ENCODE data around the gene NSUN2. TPM values are rescaled to one million over a fixed set of nuclear protein-coding genes. Genes with fewer than 3 reads are reported as not detected.

Gene NSUN2
- total and polyA plus RNA-seq, 2 of the 4 experiments (the other 2 are of a cell fraction) = 51.1 to 61.1 TPM

DNA sequence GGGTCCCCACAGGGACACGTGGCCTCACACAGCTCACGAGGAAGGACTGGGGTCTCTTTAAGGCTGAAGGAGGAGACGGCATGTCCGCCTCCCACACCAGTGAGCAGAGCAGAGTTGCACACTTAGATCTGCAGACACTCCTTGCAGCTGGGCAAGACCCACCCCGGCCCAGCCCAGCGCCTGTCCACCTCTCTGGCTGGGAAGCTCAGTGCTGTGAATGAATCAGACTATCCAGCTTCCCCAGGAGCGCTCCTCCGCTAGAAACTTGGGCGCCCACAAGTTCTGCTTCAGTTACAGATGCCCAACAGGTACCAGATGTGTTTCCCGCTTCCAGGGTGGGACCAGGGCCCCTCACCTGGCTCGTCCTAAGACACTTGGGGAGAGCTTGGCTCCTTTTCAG lies 78.9 kb downstream of the NSUN2 start:
- Histone ChIP-seq H3K9ac (ENCODE audit: low read depth, low read length) (no peak overlapping the region), H3K18ac (ENCODE audit: low read depth, low read length) (no peak overlapping the region), H2AK9ac (replicated peaks; ENCODE audit: low read depth, low read length, poor library complexity) (no peak overlapping the region), H2AK5ac (ENCODE audit: low read depth, low read length) (no peak overlapping the region), H3K9me1 (ENCODE audit: insufficient read depth, low read length) (no peaks in the 10 kb centered on the region), H3K36me3 (ENCODE audit: control insufficient read depth, insufficient read depth, low read length) (no peaks in the 10 kb centered on the region), H3K4me3 (ENCODE audit: insufficient read depth, low read depth, low read length) (no peak overlapping the region), H4K20me1 (ENCODE audit: insufficient read depth, low read length) (no peaks in the 10 kb centered on the region), H2BK120ac (ENCODE audit: low read depth, low read length) (no peak overlapping the region), H3K23ac (ENCODE audit: low read depth, low read length) (no peak overlapping the region), H2AFZ (replicated peaks; ENCODE audit: low read length, poor library complexity) (no peak overlapping the region), H3K56ac (ENCODE audit: extremely low read depth, insufficient read depth, low read length) (no peak overlapping the region), H4K5ac (ENCODE audit: low read depth, low read length) (no peak overlapping the region), H3K27me3 (ENCODE audit: control insufficient read depth, insufficient read depth, low read length) (peaks cover 2% of the 10 kb centered on the region; the same call in 1 of the 2 replicates), H2BK20ac (ENCODE audit: low read depth, low read length) (no peak overlapping the region), H3K14ac (replicated peaks; ENCODE audit: low read depth, low read length) (no peak overlapping the region), H4K91ac (ENCODE audit: insufficient read depth, low read depth, low read length) (no peak overlapping the region), H3K4ac (ENCODE audit: low read depth, low read length) (no peak overlapping the region), H2BK5ac (ENCODE audit: low read depth, low read length, poor library complexity, severe bottlenecking) (no peak overlapping the region), H3K79me1 (ENCODE audit: low read depth in 1 of 2, low read length in 2 of 2) (no peaks in the 10 kb centered on the region), H4K8ac (ENCODE audit: low read depth in 2 of 2, low read length in 2 of 2) (no peak overlapping the region), H3K4me2 (ENCODE audit: low read depth, low read length) (no peak overlapping the region), H2BK15ac (ENCODE audit: low read depth, low read length) (no peak overlapping the region), H3K4me1 (ENCODE audit: control insufficient read depth, insufficient read depth, low read length) (no peaks in the 10 kb centered on the region), H3K9me3 (ENCODE audit: control insufficient read depth, insufficient read depth, low read length) (no peaks in the 10 kb centered on the region), H3K27ac (ENCODE audit: insufficient read depth, low read length) (no peak overlapping the region)
- in situ Hi-C loops (cut with MboI; ENCODE audit: low sequenced_read_pairs) = no loop called here
- ChIA-PET CTCF (no interaction called here), POLR2A (ENCODE audit: unreplicated experiment) (no interaction called here)
- ATAC-seq (ENCODE audit: low read depth) (no peak), DNase-seq (no peak)
- WGBS, 2 experiments (ENCODE audit: extremely low coverage in 2 of 2, insufficient read length in 1 of 2) = 71% methylated on average over 5 of the region's 11 CpGs; no CpG with 5 or more reads in 1 of the 2 experiments
- dilution Hi-C loops (cut with HindIII; ENCODE audit: low sequenced_read_pairs, unreplicated experiment) = no loop called here
- no peak for TF ChIP-seq BHLHE40 (IDR thresholded peaks at IDR 0.05; ENCODE audit: low read depth, low read length)
- no peak for TF ChIP-seq SMC3 (IDR thresholded peaks at IDR 0.05; ENCODE audit: low read depth, low read length)
- TF ChIP-seq CHD1 (IDR thresholded peaks at IDR 0.05; ENCODE audit: low read depth, low read length) = no peak
- no peak for TF ChIP-seq RFX5 (IDR thresholded peaks at IDR 0.05; ENCODE audit: low read depth, low read length)
- no peak for TF ChIP-seq RAD21 (IDR thresholded peaks at IDR 0.05; ENCODE audit: low read length)
- TF ChIP-seq CEBPB (IDR thresholded peaks at IDR 0.05; ENCODE audit: low read depth, low read length) = no peak
- no peak for TF ChIP-seq MAFK (IDR thresholded peaks at IDR 0.05; ENCODE audit: low read depth, low read length)
- TF ChIP-seq MXI1 (IDR thresholded peaks at IDR 0.05; ENCODE audit: borderline replicate concordance, low read depth, low read length) = no peak
- TF ChIP-seq NFE2L2 (IDR thresholded peaks at IDR 0.05; ENCODE audit: low read depth, low read length) = no peak
- no peak for TF ChIP-seq MAZ (IDR thresholded peaks at IDR 0.05; ENCODE audit: borderline replicate concordance, low read depth, low read length)
- no peak for TF ChIP-seq POLR2A (IDR thresholded peaks at IDR 0.05; ENCODE audit: low read depth, low read length)
- TF ChIP-seq, protein P1, sequence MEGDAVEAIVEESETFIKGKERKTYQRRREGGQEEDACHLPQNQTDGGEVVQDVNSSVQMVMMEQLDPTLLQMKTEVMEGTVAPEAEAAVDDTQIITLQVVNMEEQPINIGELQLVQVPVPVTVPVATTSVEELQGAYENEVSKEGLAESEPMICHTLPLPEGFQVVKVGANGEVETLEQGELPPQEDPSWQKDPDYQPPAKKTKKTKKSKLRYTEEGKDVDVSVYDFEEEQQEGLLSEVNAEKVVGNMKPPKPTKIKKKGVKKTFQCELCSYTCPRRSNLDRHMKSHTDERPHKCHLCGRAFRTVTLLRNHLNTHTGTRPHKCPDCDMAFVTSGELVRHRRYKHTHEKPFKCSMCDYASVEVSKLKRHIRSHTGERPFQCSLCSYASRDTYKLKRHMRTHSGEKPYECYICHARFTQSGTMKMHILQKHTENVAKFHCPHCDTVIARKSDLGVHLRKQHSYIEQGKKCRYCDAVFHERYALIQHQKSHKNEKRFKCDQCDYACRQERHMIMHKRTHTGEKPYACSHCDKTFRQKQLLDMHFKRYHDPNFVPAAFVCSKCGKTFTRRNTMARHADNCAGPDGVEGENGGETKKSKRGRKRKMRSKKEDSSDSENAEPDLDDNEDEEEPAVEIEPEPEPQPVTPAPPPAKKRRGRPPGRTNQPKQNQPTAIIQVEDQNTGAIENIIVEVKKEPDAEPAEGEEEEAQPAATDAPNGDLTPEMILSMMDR (conservative IDR thresholded peaks at IDR 0.05; ENCODE audit: low read depth, low read length) = no peak
- TF ChIP-seq RCOR1 (IDR thresholded peaks at IDR 0.05; ENCODE audit: insufficient replicate concordance, low read length) = no peak
- TF ChIP-seq, protein P2, sequence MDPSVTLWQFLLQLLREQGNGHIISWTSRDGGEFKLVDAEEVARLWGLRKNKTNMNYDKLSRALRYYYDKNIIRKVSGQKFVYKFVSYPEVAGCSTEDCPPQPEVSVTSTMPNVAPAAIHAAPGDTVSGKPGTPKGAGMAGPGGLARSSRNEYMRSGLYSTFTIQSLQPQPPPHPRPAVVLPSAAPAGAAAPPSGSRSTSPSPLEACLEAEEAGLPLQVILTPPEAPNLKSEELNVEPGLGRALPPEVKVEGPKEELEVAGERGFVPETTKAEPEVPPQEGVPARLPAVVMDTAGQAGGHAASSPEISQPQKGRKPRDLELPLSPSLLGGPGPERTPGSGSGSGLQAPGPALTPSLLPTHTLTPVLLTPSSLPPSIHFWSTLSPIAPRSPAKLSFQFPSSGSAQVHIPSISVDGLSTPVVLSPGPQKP (IDR thresholded peaks at IDR 0.05; ENCODE audit: borderline replicate concordance, low read depth, low read length) = no peak
- TF ChIP-seq, protein P3, sequence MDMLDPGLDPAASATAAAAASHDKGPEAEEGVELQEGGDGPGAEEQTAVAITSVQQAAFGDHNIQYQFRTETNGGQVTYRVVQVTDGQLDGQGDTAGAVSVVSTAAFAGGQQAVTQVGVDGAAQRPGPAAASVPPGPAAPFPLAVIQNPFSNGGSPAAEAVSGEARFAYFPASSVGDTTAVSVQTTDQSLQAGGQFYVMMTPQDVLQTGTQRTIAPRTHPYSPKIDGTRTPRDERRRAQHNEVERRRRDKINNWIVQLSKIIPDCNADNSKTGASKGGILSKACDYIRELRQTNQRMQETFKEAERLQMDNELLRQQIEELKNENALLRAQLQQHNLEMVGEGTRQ (IDR thresholded peaks at IDR 0.05; ENCODE audit: low read depth, low read length) = no peak
- no peak for TF ChIP-seq FOS (IDR thresholded peaks at IDR 0.05; ENCODE audit: low read depth, low read length)
- intact Hi-C loops (cut with micrococcal nuclease) = no loop called here
- no TSS peak for BruUV-seq (replicated peaks)
